Neural progenitor cell (in vitro differentiated cells): ENCODE data around the gene CITED4. TPM values are rescaled to one million over a fixed set of nuclear protein-coding genes. Genes with fewer than 3 reads are reported as not detected.

ENCODE experiments used
- DNase-seq: peaks from one replicate; pipeline ENCODE4 v3.0.0-alpha.2; 2016; ENCODE audit warnings: low spot score
- H2AFZ ChIP-seq: fragments of 200-600 bp; sonication (generic); replicated peaks from 2 replicates; pipeline ENCODE4 v1.6.1; 2016; ENCODE audit warnings: antibody characterized with exemption
- H3F3A ChIP-seq: fragments of 200-600 bp; sonication (generic); 2 replicates; pipeline ENCODE4 v1.6.1; 2016; ENCODE audit warnings: antibody characterized with exemption, low read depth
- H3K27ac ChIP-seq: fragments of 200-600 bp; sonication (generic); 2 replicates; pipeline ENCODE4 v1.5.1; 2016; ENCODE audit warnings: mild to moderate bottlenecking
- H3K27me3 ChIP-seq: fragments of 200-600 bp; sonication (generic); 2 replicates; pipeline ENCODE4 v1.6.1; 2016; ENCODE audit warnings: mild to moderate bottlenecking, moderate library complexity
- H3K36me3 ChIP-seq: fragments of 200-600 bp; sonication (generic); 2 replicates; pipeline ENCODE4 v1.5.1; 2016
- H3K4me1 ChIP-seq: fragments of 200-600 bp; sonication (generic); 2 replicates; pipeline ENCODE4 v1.6.1; 2016; ENCODE audit warnings: mixed run types
- H3K4me2 ChIP-seq: fragments of 200-600 bp; sonication (generic); 2 replicates; pipeline ENCODE4 v1.6.1; 2016
- H3K4me3 ChIP-seq: fragments of 200-600 bp; sonication (generic); 2 replicates; pipeline ENCODE4 v1.5.1; 2016
- H3K79me2 ChIP-seq: fragments of 200-600 bp; sonication (generic); 2 replicates; pipeline ENCODE4 v1.6.1; 2016; ENCODE audit warnings: low read depth
- H3K9ac ChIP-seq: fragments of 200-600 bp; sonication (generic); 2 replicates; pipeline ENCODE4 v1.6.1; 2016
- H3K9me3 ChIP-seq: fragments of 200-600 bp; sonication (generic); 2 replicates; pipeline ENCODE4 v1.5.1; 2016; ENCODE audit warnings: low read depth
- H4K20me1 ChIP-seq: fragments of 200-600 bp; sonication (generic); 2 replicates; pipeline ENCODE4 v1.6.1; 2016; ENCODE audit warnings: low read depth
- H3K27ac Mint-ChIP-seq: 3 replicates; pipeline ENCODE4 v1.8.0; 2021; ENCODE audit warnings: mixed read lengths
- H3K27me3 Mint-ChIP-seq: 2 replicates; pipeline ENCODE4 v1.8.0; 2022; ENCODE audit warnings: low read depth, mild to moderate bottlenecking, inconsistent platforms, moderate library complexity, mixed read lengths; ENCODE audit not compliant: insufficient read depth
- H3K36me3 Mint-ChIP-seq: 3 replicates; pipeline ENCODE4 v1.8.0; 2021; ENCODE audit warnings: mixed read lengths
- H3K4me1 Mint-ChIP-seq: 3 replicates; pipeline ENCODE4 v1.8.0; 2021; ENCODE audit warnings: mixed read lengths
- H3K4me3 Mint-ChIP-seq: 3 replicates; pipeline ENCODE4 v1.8.0; 2021; ENCODE audit warnings: mild to moderate bottlenecking, moderate library complexity, mixed read lengths
- H3K9me3 Mint-ChIP-seq: 3 replicates; pipeline ENCODE4 v1.8.0; 2020; ENCODE audit warnings: mixed read lengths
- CTCF ChIP-seq: fragments of 200-600 bp; sonication (generic); IDR thresholded peaks from 2 replicates; pipeline ENCODE4 v1.5.1; 2017; ENCODE audit warnings: antibody characterized with exemption, mild to moderate bottlenecking
- EZH2 ChIP-seq: fragments of 200-600 bp; sonication (generic); IDR thresholded peaks from 2 replicates; pipeline ENCODE4 v1.6.1; 2017; ENCODE audit warnings: antibody characterized with exemption, mild to moderate bottlenecking, moderate library complexity
- EZH2phosphoT487 ChIP-seq: fragments of 200-600 bp; sonication (generic); IDR thresholded peaks from 2 replicates; pipeline ENCODE4 v1.6.1; 2017; ENCODE audit warnings: antibody characterized with exemption
- total RNA-seq: library from RNA; depleted of rRNA; stranded (reverse); fragments of >200 nt; gene quantifications from 2 replicates; pipeline ENCODE4 v1.2.3, GENCODE V29; 2015; ENCODE audit warnings: low replicate concordance

CITED4 gene
- total RNA-seq, 1 donor from 2014 or later = 0.77 TPM

GRCh38 chr1:40872276-40872675 lies 10.1 kb upstream of the CITED4 start:
- H3K27ac ChIP-seq = no peak overlapping the region
- no peaks in the 10 kb centered on the region for H4K20me1 ChIP-seq
- no peak for TF ChIP-seq CTCF
- TF ChIP-seq EZH2 = no peak
- TF ChIP-seq EZH2phosphoT487 = no peak
- no peak overlapping the region for H3K9ac ChIP-seq
- Mint-ChIP-seq H3K4me1 (peaks cover 3% of the 10 kb centered on the region), H3K4me3 (no peak overlapping the region), H3K27me3 (peaks cover 3% of the 10 kb centered on the region), H3K9me3 (no peaks in the 10 kb centered on the region), H3K36me3 (no peaks in the 10 kb centered on the region), H3K27ac (no peak overlapping the region)
- H3K4me3 ChIP-seq = no peak overlapping the region
- no peak overlapping the region for H2AFZ ChIP-seq
- no peaks in the 10 kb centered on the region for H3K9me3 ChIP-seq
- no peaks in the 10 kb centered on the region for H3K27me3 ChIP-seq
- no peaks in the 10 kb centered on the region for H3K36me3 ChIP-seq
- H3K4me2 ChIP-seq = no peak overlapping the region
- no peaks in the 10 kb centered on the region for H3K79me2 ChIP-seq
- H3K4me1 ChIP-seq = peaks cover 6% of the 10 kb centered on the region
- no peak for DNase-seq
- H3F3A ChIP-seq = no peaks in the 10 kb centered on the region

DNA sequence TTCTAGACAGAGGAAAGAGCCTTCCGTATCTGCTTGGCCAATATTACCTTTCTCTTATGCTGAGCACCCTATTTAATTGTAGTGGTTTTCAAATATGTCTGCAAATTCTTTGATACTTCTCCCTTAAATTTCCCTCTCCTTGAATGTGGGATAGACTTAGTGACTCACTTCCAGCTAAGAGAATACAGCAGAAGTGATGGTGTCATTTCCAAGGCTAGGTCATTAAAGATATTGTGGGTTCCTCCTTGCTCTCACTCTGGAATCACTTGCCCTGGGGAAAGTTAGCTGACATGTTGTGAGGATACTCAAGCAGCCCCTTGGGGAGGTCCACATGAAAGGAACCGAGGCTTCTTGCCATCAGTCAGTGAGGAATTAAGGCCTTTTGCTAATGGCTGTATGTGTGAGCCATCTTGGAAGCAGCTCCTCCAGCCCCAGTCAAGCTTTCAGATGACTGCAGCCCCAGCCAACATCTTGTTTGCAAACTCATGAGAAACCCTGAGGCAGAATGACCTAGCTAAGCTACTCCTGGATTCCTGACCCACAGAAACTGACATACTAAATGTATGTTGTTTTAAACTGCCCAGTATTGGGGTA lies 8.1 kb upstream of the CITED4 start:
- H3K4me3 Mint-ChIP-seq = no peak overlapping the region
- H3K36me3 Mint-ChIP-seq = no peaks in the 10 kb centered on the region
- H3K4me1 ChIP-seq = peaks cover 6% of the 10 kb centered on the region
- H3K27me3 ChIP-seq = no peaks in the 10 kb centered on the region
- H4K20me1 ChIP-seq = no peaks in the 10 kb centered on the region
- no peaks in the 10 kb centered on the region for H3K9me3 ChIP-seq
- no peak overlapping the region for H3K27ac Mint-ChIP-seq
- H3K36me3 ChIP-seq = no peaks in the 10 kb centered on the region
- H3F3A ChIP-seq = no peaks in the 10 kb centered on the region
- no peak overlapping the region for H3K9ac ChIP-seq
- H2AFZ ChIP-seq = no peak overlapping the region
- no peak overlapping the region for H3K27ac ChIP-seq
- no peaks in the 10 kb centered on the region for H3K9me3 Mint-ChIP-seq
- H3K4me2 ChIP-seq = no peak overlapping the region
- TF ChIP-seq EZH2 (no peak), CTCF (no peak), EZH2phosphoT487 (no peak)
- no peaks in the 10 kb centered on the region for H3K79me2 ChIP-seq
- H3K4me3 ChIP-seq = no peak overlapping the region
- peaks cover 3% of the 10 kb centered on the region for H3K4me1 Mint-ChIP-seq
- peaks cover 5% of the 10 kb centered on the region for H3K27me3 Mint-ChIP-seq
- DNase-seq = no peak

DNA sequence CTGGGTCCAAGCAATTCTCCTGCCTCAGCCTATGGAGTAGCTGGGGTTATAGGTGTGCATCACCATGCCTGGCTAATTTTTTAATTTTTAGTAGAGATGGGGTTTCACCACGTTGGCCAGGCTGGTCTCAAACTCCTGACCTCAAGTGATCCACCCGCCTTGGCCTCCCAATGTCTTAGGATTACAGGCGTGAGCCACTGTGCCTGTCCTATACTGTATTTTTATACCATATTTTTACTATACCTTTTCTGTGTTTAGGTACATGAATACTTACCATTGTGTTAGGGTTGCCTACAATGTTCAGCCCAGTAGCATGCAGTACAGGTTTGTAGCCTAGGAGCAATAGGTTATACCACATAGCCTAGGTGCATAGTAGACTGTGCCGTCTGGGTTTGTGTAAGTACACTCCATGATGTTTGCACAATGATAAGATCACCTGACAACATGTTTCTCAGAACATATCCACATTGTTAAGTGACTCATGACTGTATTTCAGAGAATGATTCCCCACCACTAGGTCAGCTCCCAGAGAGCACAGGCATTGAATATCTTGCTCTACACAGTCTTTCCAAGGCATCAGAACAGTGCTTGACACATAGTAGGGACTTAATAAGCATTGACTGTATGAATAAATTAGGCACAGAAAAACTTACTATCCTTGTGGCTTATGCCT lies 6.0 kb upstream of the CITED4 start:
- Histone ChIP-seq H3K27ac (no peak overlapping the region), H3K36me3 (no peaks in the 10 kb centered on the region), H3F3A (peaks cover 4% of the 10 kb centered on the region), H3K27me3 (no peaks in the 10 kb centered on the region), H3K79me2 (no peaks in the 10 kb centered on the region), H3K9me3 (no peaks in the 10 kb centered on the region), H3K4me2 (no peak overlapping the region), H3K9ac (no peak overlapping the region), H2AFZ (no peak overlapping the region), H3K4me3 (no peak overlapping the region), H4K20me1 (no peaks in the 10 kb centered on the region), H3K4me1 (peaks cover 11% of the 10 kb centered on the region)
- Mint-ChIP-seq H3K27ac (no peak overlapping the region), H3K27me3 (peaks cover 2% of the 10 kb centered on the region), H3K9me3 (no peaks in the 10 kb centered on the region), H3K4me1 (peaks cover 3% of the 10 kb centered on the region), H3K36me3 (no peaks in the 10 kb centered on the region), H3K4me3 (no peak overlapping the region)
- TF ChIP-seq EZH2 (no peak), CTCF (no peak), EZH2phosphoT487 (no peak)
- DNase-seq = no peak
